Neutrophil (primary cell): ENCODE measurements around the gene EME1.

Experiments
- H3K27ac ChIP-seq: fragments of 200-600 bp; sonication (generic); 2 replicates; pipeline ENCODE4 v1.5.1; 2016; ENCODE audit warnings: mild to moderate bottlenecking, moderate library complexity
- H3K27me3 ChIP-seq: fragments of 200-600 bp; sonication (generic); 2 replicates; pipeline ENCODE4 v1.6.0; 2016; ENCODE audit warnings: mild to moderate bottlenecking
- H3K36me3 ChIP-seq: fragments of 200-600 bp; sonication (generic); 2 replicates; pipeline ENCODE4 v1.5.1; 2017
- H3K4me1 ChIP-seq, 2 experiments: fragments of 200-600 bp in 1 of 2; sonication (generic) in 1 of 2; 1 replicate in 1 of 2; 2 replicates in 1 of 2; pipeline versions ENCODE4 v1.5.1 to v1.6.1; 2013 to 2016; ENCODE audit warnings: low read depth in 1 of 2, low read length in 1 of 2, mild to moderate bottlenecking in 1 of 2, moderate library complexity in 1 of 2; ENCODE audit not compliant: control insufficient read depth in 1 of 2, insufficient read depth in 1 of 2
- H3K4me3 ChIP-seq, 2 experiments: fragments of 200-600 bp in 1 of 2; sonication (generic) in 1 of 2; 1 replicate in 1 of 2; 2 replicates in 1 of 2; pipeline ENCODE4 v1.5.1; 2013 to 2016; ENCODE audit warnings: low read depth in 1 of 2, low read length in 1 of 2, mild to moderate bottlenecking in 1 of 2, moderate library complexity in 1 of 2
- H3K9me3 ChIP-seq: fragments of 200-600 bp; sonication (generic); 2 replicates; pipeline ENCODE4 v1.5.1; 2016
- TF ChIP-seq, protein P1 (sequence below): fragments of 200-600 bp; sonication (generic); IDR thresholded peaks from 2 replicates; pipeline ENCODE4 v1.5.1; 2016; ENCODE audit warnings: antibody characterized with exemption

Gene EME1

DNA sequence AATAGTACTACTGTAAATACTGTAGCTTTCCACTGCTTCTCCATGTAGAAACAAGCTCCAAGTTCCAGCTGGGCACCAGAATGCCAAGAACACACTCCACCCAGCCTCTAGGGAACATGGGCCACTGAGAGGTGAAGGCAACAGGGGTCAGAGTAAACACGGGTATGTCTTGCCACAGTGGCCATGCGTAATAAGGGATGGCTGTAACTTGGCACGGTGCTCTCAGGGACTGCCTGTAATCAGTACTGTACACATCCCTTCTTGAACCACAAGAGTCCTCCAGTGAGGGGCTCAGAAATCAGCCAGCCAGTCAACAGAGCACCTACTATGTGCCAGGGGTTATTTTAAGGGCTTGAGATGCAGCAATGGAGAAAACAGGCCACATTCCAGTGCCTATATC lies 13.5 kb downstream of the EME1 start:
- TF ChIP-seq, protein P1, sequence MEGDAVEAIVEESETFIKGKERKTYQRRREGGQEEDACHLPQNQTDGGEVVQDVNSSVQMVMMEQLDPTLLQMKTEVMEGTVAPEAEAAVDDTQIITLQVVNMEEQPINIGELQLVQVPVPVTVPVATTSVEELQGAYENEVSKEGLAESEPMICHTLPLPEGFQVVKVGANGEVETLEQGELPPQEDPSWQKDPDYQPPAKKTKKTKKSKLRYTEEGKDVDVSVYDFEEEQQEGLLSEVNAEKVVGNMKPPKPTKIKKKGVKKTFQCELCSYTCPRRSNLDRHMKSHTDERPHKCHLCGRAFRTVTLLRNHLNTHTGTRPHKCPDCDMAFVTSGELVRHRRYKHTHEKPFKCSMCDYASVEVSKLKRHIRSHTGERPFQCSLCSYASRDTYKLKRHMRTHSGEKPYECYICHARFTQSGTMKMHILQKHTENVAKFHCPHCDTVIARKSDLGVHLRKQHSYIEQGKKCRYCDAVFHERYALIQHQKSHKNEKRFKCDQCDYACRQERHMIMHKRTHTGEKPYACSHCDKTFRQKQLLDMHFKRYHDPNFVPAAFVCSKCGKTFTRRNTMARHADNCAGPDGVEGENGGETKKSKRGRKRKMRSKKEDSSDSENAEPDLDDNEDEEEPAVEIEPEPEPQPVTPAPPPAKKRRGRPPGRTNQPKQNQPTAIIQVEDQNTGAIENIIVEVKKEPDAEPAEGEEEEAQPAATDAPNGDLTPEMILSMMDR = no peak
- Histone ChIP-seq H3K4me3 (no peak overlapping the region), H3K27me3 (no peaks in the 10 kb centered on the region), H3K4me1 (no peaks in the 10 kb centered on the region), H3K9me3 (no peaks in the 10 kb centered on the region), H3K36me3 (peaks cover 98% of the 10 kb centered on the region), H3K27ac (no peak overlapping the region)

DNA sequence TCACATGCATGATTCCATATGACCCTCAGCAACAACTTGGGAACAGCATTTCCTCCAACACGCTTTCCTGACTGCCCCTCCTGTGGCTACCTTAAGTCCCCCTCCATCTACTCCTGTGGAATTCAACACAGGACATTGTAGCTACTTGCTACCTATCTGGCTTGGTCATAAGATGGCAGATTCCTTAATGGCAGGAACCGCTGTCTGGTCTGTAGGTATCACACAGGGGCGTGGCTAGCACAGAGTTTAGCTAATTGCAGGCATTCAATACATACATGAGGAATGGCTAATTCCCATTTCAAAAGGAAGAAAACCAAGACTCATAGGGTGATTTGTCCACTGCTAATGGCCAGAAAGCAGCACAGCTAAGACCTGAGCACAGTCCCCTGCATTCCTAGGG lies 15.7 kb downstream of the EME1 start:
- Histone ChIP-seq H3K27ac (no peak overlapping the region), H3K4me3 (no peak overlapping the region), H3K36me3 (peaks cover 98% of the 10 kb centered on the region), H3K9me3 (no peaks in the 10 kb centered on the region), H3K27me3 (no peaks in the 10 kb centered on the region), H3K4me1 (no peaks in the 10 kb centered on the region)
- TF ChIP-seq, protein P1 = no peak

DNA sequence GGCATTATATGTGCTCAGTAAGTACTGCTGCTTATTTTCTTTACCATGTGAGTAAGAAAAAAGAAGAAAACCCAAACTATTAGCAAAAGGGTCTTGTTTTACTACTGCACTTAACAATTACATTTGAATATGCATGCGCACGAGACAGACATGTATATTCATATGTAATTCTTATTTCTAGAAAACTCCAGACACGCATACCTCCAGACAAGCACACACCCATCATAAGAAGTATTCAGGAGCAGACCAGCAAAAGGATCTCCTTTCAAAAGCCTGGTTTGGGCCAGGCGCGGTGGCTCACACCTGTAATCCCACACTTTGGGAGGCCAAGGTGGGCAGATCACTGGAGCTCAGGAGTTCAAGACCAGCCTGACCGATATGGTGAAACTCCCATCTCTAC lies 16.5 kb downstream of the EME1 start:
- Histone ChIP-seq H3K36me3 (peaks cover 98% of the 10 kb centered on the region), H3K4me3 (no peak overlapping the region), H3K9me3 (no peaks in the 10 kb centered on the region), H3K27ac (no peak overlapping the region), H3K27me3 (no peaks in the 10 kb centered on the region), H3K4me1 (no peaks in the 10 kb centered on the region)
- TF ChIP-seq, protein P1 = no peak

DNA sequence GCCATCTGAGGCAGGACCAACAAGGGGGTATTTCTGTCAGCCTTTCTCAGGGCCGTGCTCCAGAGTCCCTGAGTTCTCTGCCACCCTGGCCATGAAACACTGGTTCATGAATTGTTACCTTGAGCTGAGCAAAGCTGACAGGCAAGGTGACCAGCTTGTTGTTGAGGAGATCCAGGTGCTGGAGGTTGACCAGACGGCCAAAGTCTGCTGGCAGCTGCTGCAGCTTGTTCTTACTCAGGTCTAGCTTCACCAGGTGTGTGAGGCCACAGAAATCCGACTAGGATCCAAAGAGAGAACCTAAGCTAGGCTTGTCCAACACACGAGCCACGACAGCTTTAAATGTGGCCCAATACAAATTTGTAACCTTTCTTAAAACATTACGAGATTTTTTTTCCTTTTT lies 19.6 kb downstream of the EME1 start:
- TF ChIP-seq, protein P1 = no peak
- H3K9me3 ChIP-seq = no peaks in the 10 kb centered on the region
- H3K36me3 ChIP-seq = peaks cover 70% of the 10 kb centered on the region
- H3K27ac ChIP-seq = no peak overlapping the region
- H3K4me3 ChIP-seq = no peak overlapping the region
- H3K27me3 ChIP-seq = no peaks in the 10 kb centered on the region
- H3K4me1 ChIP-seq = peaks cover 16 to 18% of the 10 kb centered on the region in 2 experiments

DNA sequence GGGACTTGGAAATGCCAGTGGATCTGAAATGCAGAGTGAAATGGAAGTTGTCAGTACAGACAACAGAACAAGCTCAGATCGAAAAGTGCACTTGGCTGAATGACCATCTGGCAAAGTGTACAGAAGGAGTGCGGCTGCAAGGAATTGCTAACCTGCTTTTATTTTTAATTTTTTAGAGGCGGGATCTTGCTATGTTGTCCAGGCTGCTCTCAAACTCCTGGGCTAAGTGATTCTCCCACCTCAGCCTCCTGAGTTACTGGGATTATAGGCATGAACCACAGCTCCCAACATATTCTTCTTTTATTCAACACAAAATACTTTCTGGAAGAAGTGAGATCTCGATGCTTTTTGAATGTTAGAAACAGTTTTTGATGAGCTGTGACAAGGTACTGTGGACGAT lies 20.7 kb downstream of the EME1 start:
- Histone ChIP-seq H3K4me1 (peaks cover 20 to 21% of the 10 kb centered on the region in 2 experiments), H3K9me3 (no peaks in the 10 kb centered on the region), H3K27me3 (no peaks in the 10 kb centered on the region), H3K27ac (no peak overlapping the region), H3K36me3 (peaks cover 59% of the 10 kb centered on the region), H3K4me3 (no peak overlapping the region)
- TF ChIP-seq, protein P1 = no peak

DNA sequence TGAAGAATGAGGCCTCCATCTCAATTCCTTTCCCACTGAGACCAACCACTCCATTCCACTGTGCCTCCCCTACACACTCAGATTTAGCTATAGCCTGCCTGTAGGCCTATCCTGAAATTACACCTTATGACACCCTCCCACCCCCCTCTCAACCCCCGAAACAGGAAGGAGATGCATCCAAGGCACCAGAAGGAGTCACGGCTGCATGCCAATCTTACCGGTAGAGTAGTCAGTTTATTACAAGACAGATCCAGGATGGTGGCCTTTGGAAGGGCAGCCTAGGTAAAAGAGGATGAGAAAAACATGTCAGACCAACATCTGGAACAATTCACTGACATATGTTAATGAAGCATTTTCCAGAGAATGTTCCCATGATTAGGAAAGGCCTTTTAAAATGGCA lies 21.7 kb downstream of the EME1 start:
- Histone ChIP-seq H3K4me3 (no peak overlapping the region), H3K36me3 (peaks cover 49% of the 10 kb centered on the region), H3K9me3 (no peaks in the 10 kb centered on the region), H3K27ac (no peak overlapping the region), H3K27me3 (no peaks in the 10 kb centered on the region), H3K4me1 (peaks cover 20 to 21% of the 10 kb centered on the region in 2 experiments)
- TF ChIP-seq, protein P1 = no peak
